ENCODE results near the gene NUDT16L1.

DNA sequence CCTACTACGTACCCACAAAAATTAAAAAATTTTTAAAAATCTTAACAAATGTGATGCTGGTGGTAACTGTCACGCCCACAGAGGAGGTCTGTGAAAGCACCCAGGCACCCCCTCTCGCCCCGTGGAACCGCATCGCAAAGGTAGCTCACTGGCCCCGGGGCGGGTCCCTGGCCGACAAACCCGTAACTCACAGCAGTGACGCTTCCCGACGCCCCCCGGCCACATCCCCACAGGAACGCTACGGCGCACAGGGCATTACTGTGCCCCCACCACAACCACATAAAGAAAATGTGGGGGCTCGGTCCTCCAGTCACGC is 40.3 kb downstream of the NUDT16L1 start:
- TF ChIP-seq, protein P1, sequence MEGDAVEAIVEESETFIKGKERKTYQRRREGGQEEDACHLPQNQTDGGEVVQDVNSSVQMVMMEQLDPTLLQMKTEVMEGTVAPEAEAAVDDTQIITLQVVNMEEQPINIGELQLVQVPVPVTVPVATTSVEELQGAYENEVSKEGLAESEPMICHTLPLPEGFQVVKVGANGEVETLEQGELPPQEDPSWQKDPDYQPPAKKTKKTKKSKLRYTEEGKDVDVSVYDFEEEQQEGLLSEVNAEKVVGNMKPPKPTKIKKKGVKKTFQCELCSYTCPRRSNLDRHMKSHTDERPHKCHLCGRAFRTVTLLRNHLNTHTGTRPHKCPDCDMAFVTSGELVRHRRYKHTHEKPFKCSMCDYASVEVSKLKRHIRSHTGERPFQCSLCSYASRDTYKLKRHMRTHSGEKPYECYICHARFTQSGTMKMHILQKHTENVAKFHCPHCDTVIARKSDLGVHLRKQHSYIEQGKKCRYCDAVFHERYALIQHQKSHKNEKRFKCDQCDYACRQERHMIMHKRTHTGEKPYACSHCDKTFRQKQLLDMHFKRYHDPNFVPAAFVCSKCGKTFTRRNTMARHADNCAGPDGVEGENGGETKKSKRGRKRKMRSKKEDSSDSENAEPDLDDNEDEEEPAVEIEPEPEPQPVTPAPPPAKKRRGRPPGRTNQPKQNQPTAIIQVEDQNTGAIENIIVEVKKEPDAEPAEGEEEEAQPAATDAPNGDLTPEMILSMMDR (IDR thresholded peaks at IDR 0.05), result no peak
- TF ChIP-seq POLR2A (IDR thresholded peaks at IDR 0.05), result no peak

Measured in adrenal gland (tissue), 5 donors.